Measurements from ENCODE around the gene PMEPA1. TPM values are rescaled to one million over a fixed set of nuclear protein-coding genes. Genes with fewer than 3 reads are reported as not detected.

Gene PMEPA1
- total and polyA plus RNA-seq, 10 donors: 4.8 to 15.7 (median 9.2) TPM

- H3K4me3 ChIP-seq: peak overlapping the region in 1 of 8 donors; percentile 14
- peaks cover 0 to 99% (median 63%) of the 10 kb centered on the region in 6 donors for H3K4me1 ChIP-seq
- no peaks in the 10 kb centered on the region for H3K9me3 ChIP-seq
- H3K27me3 ChIP-seq (replicated peaks in 1 of 7): no peaks in the 10 kb centered on the region
- DNase-seq: no peak
- intact Hi-C loops (cut with DNase I; ENCODE audit: low total_unique reads): no loop called here
- TF ChIP-seq, protein P1, sequence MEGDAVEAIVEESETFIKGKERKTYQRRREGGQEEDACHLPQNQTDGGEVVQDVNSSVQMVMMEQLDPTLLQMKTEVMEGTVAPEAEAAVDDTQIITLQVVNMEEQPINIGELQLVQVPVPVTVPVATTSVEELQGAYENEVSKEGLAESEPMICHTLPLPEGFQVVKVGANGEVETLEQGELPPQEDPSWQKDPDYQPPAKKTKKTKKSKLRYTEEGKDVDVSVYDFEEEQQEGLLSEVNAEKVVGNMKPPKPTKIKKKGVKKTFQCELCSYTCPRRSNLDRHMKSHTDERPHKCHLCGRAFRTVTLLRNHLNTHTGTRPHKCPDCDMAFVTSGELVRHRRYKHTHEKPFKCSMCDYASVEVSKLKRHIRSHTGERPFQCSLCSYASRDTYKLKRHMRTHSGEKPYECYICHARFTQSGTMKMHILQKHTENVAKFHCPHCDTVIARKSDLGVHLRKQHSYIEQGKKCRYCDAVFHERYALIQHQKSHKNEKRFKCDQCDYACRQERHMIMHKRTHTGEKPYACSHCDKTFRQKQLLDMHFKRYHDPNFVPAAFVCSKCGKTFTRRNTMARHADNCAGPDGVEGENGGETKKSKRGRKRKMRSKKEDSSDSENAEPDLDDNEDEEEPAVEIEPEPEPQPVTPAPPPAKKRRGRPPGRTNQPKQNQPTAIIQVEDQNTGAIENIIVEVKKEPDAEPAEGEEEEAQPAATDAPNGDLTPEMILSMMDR (IDR thresholded peaks at IDR 0.05 in 8 of 11, conservative IDR thresholded peaks at IDR 0.05 in 3 of 11): no peak
- peak in 1 of 3 donors; percentile 36 for TF ChIP-seq POLR2AphosphoS5 (IDR thresholded peaks at IDR 0.05)
- WGBS, 5 donors: 59 to 77% (median 74%) methylated on average over 8 of the region's 8 CpGs
- peak overlapping the region in 2 of 8 donors; percentile 26 to 32 for H3K27ac ChIP-seq
- no peaks in the 10 kb centered on the region for H3K36me3 ChIP-seq
These were observed 10.4 kb downstream of the PMEPA1 start for GRCh38 chr20:57699395-57699794.

- intact Hi-C loops (cut with DNase I; ENCODE audit: low total_unique reads): no loop called here
- Histone ChIP-seq H3K4me3 (peak overlapping the region in 1 of 8 donors; percentile 14), H3K36me3 (no peaks in the 10 kb centered on the region), H3K4me1 (peaks cover 0 to 99% (median 65%) of the 10 kb centered on the region in 6 donors), H3K27me3 (replicated peaks in 1 of 7) (no peaks in the 10 kb centered on the region), H3K27ac (peak overlapping the region in 1 of 8 donors; percentile 32), H3K9me3 (no peaks in the 10 kb centered on the region)
- no peak for DNase-seq
- 59 to 73% (median 63%) methylated on average over 7 of the region's 7 CpGs for WGBS, 5 donors
- TF ChIP-seq POLR2A (IDR thresholded peaks at IDR 0.05): no peak
- TF ChIP-seq POLR2AphosphoS5 (IDR thresholded peaks at IDR 0.05): no peak
- TF ChIP-seq, protein P1 (IDR thresholded peaks at IDR 0.05 in 8 of 11, conservative IDR thresholded peaks at IDR 0.05 in 3 of 11): no peak
These were observed 10.9 kb downstream of the PMEPA1 start for GRCh38 chr20:57698867-57699275.

DNA sequence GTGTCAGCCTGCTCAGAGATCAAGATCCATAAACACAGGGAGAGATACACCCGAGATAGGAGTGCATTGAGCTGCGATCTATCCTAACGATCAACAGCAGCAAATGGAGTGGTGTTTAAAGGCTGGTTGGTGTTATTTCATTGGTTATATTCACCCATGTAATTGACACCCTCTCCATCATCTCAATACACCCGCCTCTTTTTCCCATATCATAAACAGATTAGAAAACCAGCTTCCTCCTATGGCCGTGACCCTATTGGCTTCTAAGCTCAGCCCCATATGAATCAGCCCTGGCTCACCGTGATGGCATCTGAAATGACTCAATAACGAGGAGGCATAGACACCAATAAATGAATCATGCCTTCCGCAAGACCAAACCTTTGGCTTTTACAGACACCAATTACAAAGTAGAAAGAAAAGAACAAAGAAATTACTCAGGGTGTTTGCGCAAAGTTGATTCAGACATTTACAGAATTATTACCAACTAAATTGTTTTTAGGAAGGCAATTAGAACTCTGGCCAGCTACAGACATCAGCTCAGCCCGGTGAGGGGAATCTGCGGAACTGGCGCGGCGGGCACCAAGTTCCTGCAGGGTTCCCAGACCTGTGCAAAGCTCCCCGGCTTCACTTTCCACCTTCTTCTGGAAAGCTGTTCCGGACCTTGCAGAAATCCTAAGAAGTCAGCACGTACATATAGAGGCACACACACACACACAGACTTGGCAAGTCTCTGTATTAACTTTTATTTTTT, 11.5 kb downstream of the PMEPA1 start:
- no peaks in the 10 kb centered on the region for H3K36me3 ChIP-seq
- DNase-seq: no peak
- no peak overlapping the region for H3K27ac ChIP-seq
- intact Hi-C loops (cut with DNase I; ENCODE audit: low total_unique reads): no loop called here
- no peaks in the 10 kb centered on the region for H3K9me3 ChIP-seq
- TF ChIP-seq, protein P1 (IDR thresholded peaks at IDR 0.05 in 8 of 11, conservative IDR thresholded peaks at IDR 0.05 in 3 of 11): no peak
- TF ChIP-seq POLR2A (IDR thresholded peaks at IDR 0.05) (no peak), POLR2AphosphoS5 (IDR thresholded peaks at IDR 0.05) (no peak)
- WGBS, 5 donors: 80 to 86% (median 83%) methylated on average over 17 of the region's 17 CpGs
- no peaks in the 10 kb centered on the region for H3K27me3 ChIP-seq (replicated peaks in 1 of 7)
- peaks cover 0 to 99% (median 66%) of the 10 kb centered on the region in 6 donors for H3K4me1 ChIP-seq
- H3K4me3 ChIP-seq: no peak overlapping the region

DNA sequence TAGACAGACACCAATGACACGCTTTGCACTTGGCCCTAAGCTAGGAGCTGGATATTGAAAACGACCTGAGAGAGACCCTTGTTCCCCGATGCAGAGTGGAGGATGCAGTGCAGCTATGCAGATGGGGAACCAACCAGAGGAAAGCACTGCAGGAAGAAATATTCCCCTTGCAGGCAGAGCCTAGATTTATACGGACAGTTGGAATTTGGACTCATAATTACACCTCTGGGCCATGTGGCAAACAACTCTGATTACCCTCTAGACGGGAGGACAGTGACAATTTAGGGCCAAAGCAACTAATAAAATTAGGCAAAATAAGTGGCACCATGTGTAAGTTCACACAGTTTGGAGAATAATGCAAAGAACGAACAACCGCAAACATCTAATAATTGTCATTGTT, 12.3 kb downstream of the PMEPA1 start:
- WGBS, 5 donors: 76 to 84% (median 81%) methylated on average over 7 of the region's 7 CpGs
- no peaks in the 10 kb centered on the region for H3K9me3 ChIP-seq
- TF ChIP-seq POLR2AphosphoS5 (IDR thresholded peaks at IDR 0.05): no peak
- TF ChIP-seq POLR2A (IDR thresholded peaks at IDR 0.05): no peak
- TF ChIP-seq, protein P1 (IDR thresholded peaks at IDR 0.05 in 8 of 11, conservative IDR thresholded peaks at IDR 0.05 in 3 of 11): no peak
- DNase-seq: no peak
- no peaks in the 10 kb centered on the region for H3K36me3 ChIP-seq
- intact Hi-C loops (cut with DNase I; ENCODE audit: low total_unique reads): no loop called here
- no peak overlapping the region for H3K4me3 ChIP-seq
- no peak overlapping the region for H3K27ac ChIP-seq
- H3K27me3 ChIP-seq (replicated peaks in 1 of 7): no peaks in the 10 kb centered on the region
- peaks cover 0 to 99% (median 64%) of the 10 kb centered on the region in 6 donors for H3K4me1 ChIP-seq
